ENCODE measurements around the gene ZNF416.

Gene ZNF416

GRCh38 chr19:57578487-57579205 is at the start of gene ZNF416:
ZNF416 (minus strand) TSS chr19:57578911; CDS start chr19:57578704, 207 bp downstream.
- H3K27me3 ChIP-seq: no peaks in the 10 kb centered on the region
- H4K20me1 ChIP-seq: no peaks in the 10 kb centered on the region
- H3K4me3 ChIP-seq: peak within 1 kb of the TSS; percentile 84 to 99 (median 91)
- peak within 1 kb of the TSS; percentile 43 to 86 (median 82); a peak in 21 of 22 replicates for H3K27ac ChIP-seq
- peaks cover 34 to 49% (median 42%) of the 10 kb centered on the region in 11 experiments for H3K36me3 ChIP-seq
- TF ChIP-seq Cebpa-rat (IDR thresholded peaks at IDR 0.05): no peak
- peak within 1 kb of the TSS; percentile 86 to 97 (median 93) for H3K4me2 ChIP-seq
- peaks cover 58 to 91% (median 71%) of the 10 kb centered on the region in 11 experiments for H3K9me3 ChIP-seq (replicated peaks in 1 of 11)
- peaks cover 12 to 26% (median 20%) of the 10 kb centered on the region in 10 experiments for H3K4me1 ChIP-seq
- peak within 1 kb of the TSS; percentile 85 to 92 (median 88) for H3K9ac ChIP-seq

GRCh38 chr19:57623091-57623490 is 44.4 kb upstream of the ZNF416 start:
- TF ChIP-seq Cebpa-rat (IDR thresholded peaks at IDR 0.05): no peak
- Histone ChIP-seq H3K9ac (no peak overlapping the region), H3K27ac (no peak overlapping the region)

GRCh38 chr19:57620673-57621348 is 42.1 kb upstream of the ZNF416 start:
- Histone ChIP-seq H3K4me3 (peak overlapping the region; percentile 25 to 99 (median 94); a peak in 19 of 20 replicates), H3K4me2 (no peak overlapping the region), H3K4me1 (no peaks in the 10 kb centered on the region), H3K9me3 (replicated peaks in 1 of 11) (peaks cover 100% of the 10 kb centered on the region in 11 experiments), H3K27me3 (peaks cover 0 to 7% (median 0%) of the 10 kb centered on the region in 11 experiments; a peak in 1 of 22 replicates), H3K36me3 (peaks cover 93 to 100% (median 100%) of the 10 kb centered on the region in 11 experiments), H3K9ac (no peak overlapping the region), H4K20me1 (peaks cover 0 to 24% (median 0%) of the 10 kb centered on the region in 11 experiments; a peak in 2 of 22 replicates), H3K27ac (no peak overlapping the region)
- no peak for TF ChIP-seq Cebpa-rat (IDR thresholded peaks at IDR 0.05)

More at GRCh38 chr19:57623091-57623490, 44.4 kb upstream of the ZNF416 start:
- Histone ChIP-seq H3K9me3 (replicated peaks in 1 of 11) (peaks cover 93 to 100% (median 98%) of the 10 kb centered on the region in 11 experiments), H3K36me3 (peaks cover 71 to 100% (median 92%) of the 10 kb centered on the region in 11 experiments), H3K27me3 (peaks cover 0 to 7% (median 0%) of the 10 kb centered on the region in 11 experiments; a peak in 1 of 22 replicates), H4K20me1 (peaks cover 0 to 17% (median 0%) of the 10 kb centered on the region in 11 experiments; a peak in 2 of 22 replicates), H3K4me3 (peak overlapping the region in 5 of 10 experiments; percentile 79 to 99 (median 92); a peak in 5 of 20 replicates), H3K4me1 (no peaks in the 10 kb centered on the region), H3K4me2 (no peak overlapping the region)

GRCh38 chr19:57615346-57615745 is 36.6 kb upstream of the ZNF416 start:
- H3K36me3 ChIP-seq: peaks cover 56 to 72% (median 60%) of the 10 kb centered on the region in 11 experiments

GRCh38 chr19:57613941-57614743 is 35.4 kb upstream of the ZNF416 start, which contains the start of gene ZNF134:
ZNF134 (plus strand) TSS chr19:57614242; CDS start chr19:57619469, 5,227 bp downstream.
- Histone ChIP-seq H3K4me1 (peaks cover 0 to 12% (median 9%) of the 10 kb centered on the region in 10 experiments; a peak in 16 of 20 replicates), H4K20me1 (peaks cover 0 to 14% (median 0%) of the 10 kb centered on the region in 11 experiments; a peak in 2 of 22 replicates), H3K4me2 (peak within 1 kb of the TSS; percentile 41 to 80 (median 68)), H3K9me3 (replicated peaks in 1 of 11) (peaks cover 68 to 79% (median 74%) of the 10 kb centered on the region in 11 experiments), H3K27ac (peak within 1 kb of the TSS; percentile 86 to 96 (median 94)), H3K9ac (peak within 1 kb of the TSS; percentile 87 to 97 (median 94)), H3K4me3 (peak within 1 kb of the TSS; percentile 79 to 99 (median 98)), H3K36me3 (peaks cover 44 to 66% (median 53%) of the 10 kb centered on the region in 11 experiments), H3K27me3 (no peaks in the 10 kb centered on the region)
- no peak for TF ChIP-seq Cebpa-rat (IDR thresholded peaks at IDR 0.05)

More at GRCh38 chr19:57615346-57615745, 36.6 kb upstream of the ZNF416 start:
- Histone ChIP-seq H3K4me3 (peak overlapping the region; percentile 79 to 99 (median 98)), H3K27me3 (0 out of 22 replicates have a peak, but pooled peaks cover 0 to under 1% (median 0%) of the 10 kb centered on the region in 11 experiments), H3K4me1 (peaks cover 0 to 6% (median 5%) of the 10 kb centered on the region in 10 experiments; a peak in 9 of 20 replicates), H3K9ac (no peak overlapping the region; a peak in 1 of 22 replicates), H3K27ac (no peak overlapping the region), H3K4me2 (peak overlapping the region; percentile 41 to 80 (median 68)), H3K9me3 (replicated peaks in 1 of 11) (peaks cover 73 to 82% (median 76%) of the 10 kb centered on the region in 11 experiments), H4K20me1 (peaks cover 0 to 17% (median 0%) of the 10 kb centered on the region in 11 experiments; a peak in 2 of 22 replicates)
- no peak for TF ChIP-seq Cebpa-rat (IDR thresholded peaks at IDR 0.05)

- H3K9ac ChIP-seq: no peak overlapping the region
- H3K4me3 ChIP-seq: no peak overlapping the region
- peaks cover 57 to 79% (median 68%) of the 10 kb centered on the region in 11 experiments for H3K9me3 ChIP-seq (replicated peaks in 1 of 11)
- TF ChIP-seq Cebpa-rat (IDR thresholded peaks at IDR 0.05): no peak
- H3K4me1 ChIP-seq: peaks cover 0 to 27% (median 18%) of the 10 kb centered on the region in 10 experiments; a peak in 16 of 20 replicates
- H3K36me3 ChIP-seq: peaks cover 37 to 65% (median 46%) of the 10 kb centered on the region in 11 experiments
- no peaks in the 10 kb centered on the region for H4K20me1 ChIP-seq
- no peak overlapping the region for H3K27ac ChIP-seq
- H3K27me3 ChIP-seq: no peaks in the 10 kb centered on the region
- no peak overlapping the region for H3K4me2 ChIP-seq
Measured at GRCh38 chr19:57611113-57611512, 32.4 kb upstream of the ZNF416 start.

- H3K4me3 ChIP-seq: no peak overlapping the region
- H3K27me3 ChIP-seq: no peaks in the 10 kb centered on the region
- H3K9me3 ChIP-seq (replicated peaks in 1 of 11): peaks cover 56 to 99% (median 77%) of the 10 kb centered on the region in 11 experiments
- peaks cover 0 to 21% (median 14%) of the 10 kb centered on the region in 10 experiments; a peak in 14 of 20 replicates for H3K4me1 ChIP-seq
- no peak overlapping the region for H3K27ac ChIP-seq
- H4K20me1 ChIP-seq: no peaks in the 10 kb centered on the region
- no peak for TF ChIP-seq Cebpa-rat (IDR thresholded peaks at IDR 0.05)
- H3K36me3 ChIP-seq: peaks cover 52 to 92% (median 73%) of the 10 kb centered on the region in 11 experiments
- H3K9ac ChIP-seq: no peak overlapping the region
- H3K4me2 ChIP-seq: no peak overlapping the region
Measured at GRCh38 chr19:57606931-57607330, 28.2 kb upstream of the ZNF416 start.

All from BLaER1 treated with 17β-estradiol and CSF1 and Interleukin-3, amounts not matched to agents 10 nM and 100 nM (cell line).